H9 (cell line): ENCODE results near the gene ZNF292. TPM values are rescaled to one million over a fixed set of nuclear protein-coding genes. Genes with fewer than 3 reads are reported as not detected.

ENCODE experiments used
- DNase-seq: peaks from one replicate; pipeline ENCODE4 v3.0.0-alpha.2; 2017
- H2AFZ ChIP-seq: one replicate; pipeline ENCODE4 v1.6.1; 2013; ENCODE audit warnings: mild to moderate bottlenecking, low read length, control low read depth, moderate library complexity
- H2AK5ac ChIP-seq: 2 replicates; pipeline ENCODE4 v1.6.1; 2013; ENCODE audit warnings: low read length, control low read depth, mixed read lengths; ENCODE audit not compliant: insufficient read length
- H2BK120ac ChIP-seq: one replicate; pipeline ENCODE4 v1.6.1; 2013; ENCODE audit warnings: low read depth, mild to moderate bottlenecking, low read length, control low read depth, inconsistent platforms; ENCODE audit not compliant: poor library complexity, severe bottlenecking
- H2BK12ac ChIP-seq: 2 replicates; pipeline ENCODE4 v1.6.1; 2013; ENCODE audit warnings: low read length, control low read depth, mixed read lengths, low read depth; ENCODE audit not compliant: insufficient read length
- H2BK15ac ChIP-seq: 2 replicates; pipeline ENCODE4 v1.6.1; 2013; ENCODE audit warnings: low read depth, low read length, control low read depth
- H2BK20ac ChIP-seq: one replicate; pipeline ENCODE4 v1.6.1; 2013; ENCODE audit warnings: low read depth, mild to moderate bottlenecking, low read length, control low read depth, inconsistent platforms; ENCODE audit not compliant: poor library complexity, severe bottlenecking
- H2BK5ac ChIP-seq: 2 replicates; pipeline ENCODE4 v1.6.1; 2013; ENCODE audit warnings: low read length, control low read depth, mixed read lengths; ENCODE audit not compliant: insufficient read length
- H3K14ac ChIP-seq: 2 replicates; pipeline ENCODE4 v1.6.1; 2013; ENCODE audit warnings: low read length, control low read depth; ENCODE audit not compliant: insufficient read depth
- H3K18ac ChIP-seq: 2 replicates; pipeline ENCODE4 v1.6.1; 2013; ENCODE audit warnings: low read depth, mild to moderate bottlenecking, mixed read lengths, low read length, control low read depth; ENCODE audit not compliant: insufficient read length
- H3K23ac ChIP-seq: 2 replicates; pipeline ENCODE4 v1.6.1; 2013; ENCODE audit warnings: low read length, control low read depth, mixed read lengths, low read depth; ENCODE audit not compliant: insufficient read length
- H3K23me2 ChIP-seq: 2 replicates; pipeline ENCODE4 v1.6.1; 2013; ENCODE audit warnings: low read depth, mild to moderate bottlenecking, mixed read lengths, low read length, control low read depth; ENCODE audit not compliant: insufficient read length, poor library complexity, severe bottlenecking
- H3K27ac ChIP-seq: 2 replicates; pipeline ENCODE4 v1.5.1; 2013; ENCODE audit warnings: low read length, control low read depth, mixed read lengths, low read depth; ENCODE audit not compliant: insufficient read length
- H3K27me3 ChIP-seq: 2 replicates; pipeline ENCODE4 v1.6.1; 2013; ENCODE audit warnings: low read length, control low read depth, inconsistent platforms; ENCODE audit not compliant: insufficient read depth
- H3K4ac ChIP-seq: 2 replicates; pipeline ENCODE4 v1.6.1; 2013; ENCODE audit warnings: low read depth, mild to moderate bottlenecking, control low read depth, inconsistent platforms, low read length, moderate library complexity
- H3K4me1 ChIP-seq: 2 replicates; pipeline ENCODE4 v1.6.1; 2013; ENCODE audit warnings: low read length, control low read depth, inconsistent platforms; ENCODE audit not compliant: insufficient read depth
- H3K4me2 ChIP-seq: 2 replicates; pipeline ENCODE4 v1.6.1; 2013; ENCODE audit warnings: low read length, control low read depth, mixed read lengths; ENCODE audit not compliant: insufficient read length, insufficient read depth
- H3K56ac ChIP-seq: 2 replicates; pipeline ENCODE4 v1.6.1; 2013; ENCODE audit warnings: low read depth, mild to moderate bottlenecking, mixed read lengths, low read length, control low read depth; ENCODE audit not compliant: insufficient read length
- H3K79me1 ChIP-seq: 2 replicates; pipeline ENCODE4 v1.6.1; 2013; ENCODE audit warnings: low read depth, mild to moderate bottlenecking, moderate library complexity, low read length, control low read depth, inconsistent platforms; ENCODE audit not compliant: insufficient read depth, poor library complexity, severe bottlenecking
- H3K79me2 ChIP-seq: 2 replicates; pipeline ENCODE4 v1.6.1; 2013; ENCODE audit warnings: low read length, control low read depth, inconsistent platforms; ENCODE audit not compliant: insufficient read depth
- H3K9ac ChIP-seq: 2 replicates; pipeline ENCODE4 v1.6.1; 2013; ENCODE audit warnings: low read length, control low read depth, mixed read lengths; ENCODE audit not compliant: insufficient read length; ENCODE audit errors: extremely low read depth
- H3K9me3 ChIP-seq: one replicate; pipeline ENCODE4 v1.6.1; 2013; ENCODE audit warnings: low read depth, low read length, inconsistent platforms; ENCODE audit not compliant: control insufficient read depth
- H3T11ph ChIP-seq: one replicate; pipeline ENCODE4 v1.6.1; 2013; ENCODE audit warnings: mild to moderate bottlenecking, low read length, control low read depth, inconsistent platforms
- H4K20me1 ChIP-seq: one replicate; pipeline ENCODE4 v1.6.1; 2013; ENCODE audit not compliant: control insufficient read depth, insufficient read length, insufficient read depth
- H4K5ac ChIP-seq: 2 replicates; pipeline ENCODE4 v1.6.1; 2013; ENCODE audit warnings: low read depth, mild to moderate bottlenecking, mixed read lengths, low read length, control low read depth; ENCODE audit not compliant: insufficient read length
- H4K8ac ChIP-seq: replicated peaks from 2 replicates; pipeline ENCODE4 v1.6.1; 2013; ENCODE audit warnings: low read length, control low read depth, mixed read lengths, low read depth; ENCODE audit not compliant: insufficient read length
- H4K91ac ChIP-seq: 2 replicates; pipeline ENCODE4 v1.6.1; 2013; ENCODE audit warnings: low read depth, mild to moderate bottlenecking, moderate library complexity, mixed read lengths, low read length, control low read depth; ENCODE audit not compliant: insufficient read length
- H3K27ac Mint-ChIP-seq, 3 experiments: 2 replicates in 2 of 3; 3 replicates in 1 of 3; pipeline ENCODE4 v1.8.0; 2020 to 2021; ENCODE audit warnings: mixed read lengths in 3 of 3, mild to moderate bottlenecking in 1 of 3, moderate library complexity in 1 of 3
- H3K27me3 Mint-ChIP-seq: 2 replicates; pipeline ENCODE4 v1.8.0; 2021; ENCODE audit warnings: low read depth, mild to moderate bottlenecking, moderate library complexity, mixed read lengths
- H3K36me3 Mint-ChIP-seq, 3 experiments: 2 replicates in 2 of 3; 3 replicates in 1 of 3; pipeline ENCODE4 v1.8.0; 2020 to 2021; ENCODE audit warnings: low read depth in 3 of 3, mixed read lengths in 3 of 3; ENCODE audit not compliant: insufficient read depth in 1 of 3
- H3K4me1 Mint-ChIP-seq, 2 experiments: 2 replicates each; pipeline ENCODE4 v1.8.0; 2020; ENCODE audit warnings: mixed read lengths in 2 of 2
- H3K4me3 Mint-ChIP-seq, 2 experiments: 2 replicates in 1 of 2; 3 replicates in 1 of 2; pipeline ENCODE4 v1.8.0; 2020 to 2021; ENCODE audit warnings: mild to moderate bottlenecking in 2 of 2, mixed read lengths in 2 of 2, moderate library complexity in 1 of 2
- H3K9me3 Mint-ChIP-seq, 2 experiments: 2 replicates in 1 of 2; 3 replicates in 1 of 2; pipeline ENCODE4 v1.8.0; 2020; ENCODE audit warnings: mild to moderate bottlenecking in 2 of 2, mixed read lengths in 2 of 2, moderate library complexity in 1 of 2
- WGBS: extraction: QIAGEN DNeasy Blood & Tissue Kit; methylation state at CpG from one replicate; pipeline ENCODE4 v1.1.7; 2013; ENCODE audit warnings: missing lambda C conversion rate, low lambda C conversion rate, mixed read lengths; ENCODE audit not compliant: insufficient read length; ENCODE audit errors: extremely low coverage; 5-methylcytosine and 5-hydroxymethylcytosine counted together
- total RNA-seq: library from RNA; stranded (reverse); gene quantifications from 2 replicates; pipeline ENCODE4 v1.2.1, GENCODE V29; 2021
- TF ChIP-seq, protein P1 (sequence below): fragments of 200-600 bp; sonication (generic); conservative IDR thresholded peaks from 3 replicates; pipeline ENCODE4 v1.8.0; 2021; ENCODE audit warnings: antibody characterized with exemption, mild to moderate bottlenecking

Gene ZNF292
- total RNA-seq, 1 experiment from 2014 or later = 38.7 TPM

DNA sequence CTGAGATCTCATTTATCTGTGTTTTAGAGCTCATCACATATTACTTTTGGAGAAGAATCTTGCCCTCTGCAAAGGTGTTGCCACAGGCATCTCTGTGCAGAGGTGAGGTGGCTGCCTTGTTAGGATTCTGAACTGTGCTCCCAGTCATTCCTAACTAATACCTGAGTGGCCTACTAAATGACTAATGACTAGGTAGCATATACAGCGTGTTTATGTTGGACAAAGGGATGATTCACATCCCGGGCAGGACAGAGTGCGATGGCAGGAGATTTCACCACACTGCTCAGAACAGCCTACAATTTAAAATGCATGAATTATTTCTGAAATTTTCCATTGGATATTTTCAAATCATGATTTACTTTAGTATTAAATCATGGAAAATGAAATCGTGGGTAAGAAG, 37.3 kb upstream of the ZNF292 start:
- TF ChIP-seq, protein P1, sequence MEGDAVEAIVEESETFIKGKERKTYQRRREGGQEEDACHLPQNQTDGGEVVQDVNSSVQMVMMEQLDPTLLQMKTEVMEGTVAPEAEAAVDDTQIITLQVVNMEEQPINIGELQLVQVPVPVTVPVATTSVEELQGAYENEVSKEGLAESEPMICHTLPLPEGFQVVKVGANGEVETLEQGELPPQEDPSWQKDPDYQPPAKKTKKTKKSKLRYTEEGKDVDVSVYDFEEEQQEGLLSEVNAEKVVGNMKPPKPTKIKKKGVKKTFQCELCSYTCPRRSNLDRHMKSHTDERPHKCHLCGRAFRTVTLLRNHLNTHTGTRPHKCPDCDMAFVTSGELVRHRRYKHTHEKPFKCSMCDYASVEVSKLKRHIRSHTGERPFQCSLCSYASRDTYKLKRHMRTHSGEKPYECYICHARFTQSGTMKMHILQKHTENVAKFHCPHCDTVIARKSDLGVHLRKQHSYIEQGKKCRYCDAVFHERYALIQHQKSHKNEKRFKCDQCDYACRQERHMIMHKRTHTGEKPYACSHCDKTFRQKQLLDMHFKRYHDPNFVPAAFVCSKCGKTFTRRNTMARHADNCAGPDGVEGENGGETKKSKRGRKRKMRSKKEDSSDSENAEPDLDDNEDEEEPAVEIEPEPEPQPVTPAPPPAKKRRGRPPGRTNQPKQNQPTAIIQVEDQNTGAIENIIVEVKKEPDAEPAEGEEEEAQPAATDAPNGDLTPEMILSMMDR = no peak
- Mint-ChIP-seq H3K9me3 (peaks cover 0 to 10% of the 10 kb centered on the region in 2 experiments; a peak in 2 of 5 replicates), H3K27ac (no peak overlapping the region), H3K4me1 (peaks cover 21 to 28% of the 10 kb centered on the region in 2 experiments), H3K36me3 (0 out of 7 replicates have a peak, but pooled peaks cover 0 to 7% (median 2%) of the 10 kb centered on the region in 3 experiments), H3K27me3 (no peaks in the 10 kb centered on the region), H3K4me3 (no peak overlapping the region)
- H3K23ac ChIP-seq = no peak overlapping the region
- H2AFZ ChIP-seq = no peak overlapping the region
- H3K23me2 ChIP-seq = no peaks in the 10 kb centered on the region
- no peaks in the 10 kb centered on the region for H3K79me2 ChIP-seq
- no peak overlapping the region for H2BK20ac ChIP-seq
- no peak overlapping the region for H3K4me2 ChIP-seq
- H4K91ac ChIP-seq = no peak overlapping the region
- no peak overlapping the region for H2BK5ac ChIP-seq
- WGBS = no CpG with 5 or more reads among the region's 4 CpGs
- peaks cover 4% of the 10 kb centered on the region; the same call in 1 of the 2 replicates for H3K4me1 ChIP-seq
- no peaks in the 10 kb centered on the region for H3K9me3 ChIP-seq
- no peak overlapping the region for H3K27ac ChIP-seq
- no peak overlapping the region for H3T11ph ChIP-seq
- no peaks in the 10 kb centered on the region for H3K27me3 ChIP-seq
- no peak overlapping the region for H4K8ac ChIP-seq
- H3K9ac ChIP-seq = no peak overlapping the region
- no peak overlapping the region for H2BK12ac ChIP-seq
- no peaks in the 10 kb centered on the region for H4K20me1 ChIP-seq
- no peaks in the 10 kb centered on the region for H3K79me1 ChIP-seq
- no peak overlapping the region for H2BK120ac ChIP-seq
- no peak overlapping the region for H3K18ac ChIP-seq
- H3K56ac ChIP-seq = no peak overlapping the region
- H4K5ac ChIP-seq = no peak overlapping the region
- DNase-seq = no peak
- no peak overlapping the region for H2BK15ac ChIP-seq
- H3K14ac ChIP-seq = no peak overlapping the region
- H3K4ac ChIP-seq = no peak overlapping the region
- no peak overlapping the region for H2AK5ac ChIP-seq
